ENCODE measurements around the gene EPHB1.

- TF ChIP-seq, protein P1, sequence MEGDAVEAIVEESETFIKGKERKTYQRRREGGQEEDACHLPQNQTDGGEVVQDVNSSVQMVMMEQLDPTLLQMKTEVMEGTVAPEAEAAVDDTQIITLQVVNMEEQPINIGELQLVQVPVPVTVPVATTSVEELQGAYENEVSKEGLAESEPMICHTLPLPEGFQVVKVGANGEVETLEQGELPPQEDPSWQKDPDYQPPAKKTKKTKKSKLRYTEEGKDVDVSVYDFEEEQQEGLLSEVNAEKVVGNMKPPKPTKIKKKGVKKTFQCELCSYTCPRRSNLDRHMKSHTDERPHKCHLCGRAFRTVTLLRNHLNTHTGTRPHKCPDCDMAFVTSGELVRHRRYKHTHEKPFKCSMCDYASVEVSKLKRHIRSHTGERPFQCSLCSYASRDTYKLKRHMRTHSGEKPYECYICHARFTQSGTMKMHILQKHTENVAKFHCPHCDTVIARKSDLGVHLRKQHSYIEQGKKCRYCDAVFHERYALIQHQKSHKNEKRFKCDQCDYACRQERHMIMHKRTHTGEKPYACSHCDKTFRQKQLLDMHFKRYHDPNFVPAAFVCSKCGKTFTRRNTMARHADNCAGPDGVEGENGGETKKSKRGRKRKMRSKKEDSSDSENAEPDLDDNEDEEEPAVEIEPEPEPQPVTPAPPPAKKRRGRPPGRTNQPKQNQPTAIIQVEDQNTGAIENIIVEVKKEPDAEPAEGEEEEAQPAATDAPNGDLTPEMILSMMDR (IDR thresholded peaks at IDR 0.05; ENCODE audit: low read length), result no peak
- TF ChIP-seq EZH2 (IDR thresholded peaks at IDR 0.05; ENCODE audit: borderline replicate concordance, low read length), result no peak
These were observed 219.5 kb downstream of the EPHB1 start for GRCh38 chr3:135014566-135014965.
